ENCODE measurements around the gene PRR7.

DNA sequence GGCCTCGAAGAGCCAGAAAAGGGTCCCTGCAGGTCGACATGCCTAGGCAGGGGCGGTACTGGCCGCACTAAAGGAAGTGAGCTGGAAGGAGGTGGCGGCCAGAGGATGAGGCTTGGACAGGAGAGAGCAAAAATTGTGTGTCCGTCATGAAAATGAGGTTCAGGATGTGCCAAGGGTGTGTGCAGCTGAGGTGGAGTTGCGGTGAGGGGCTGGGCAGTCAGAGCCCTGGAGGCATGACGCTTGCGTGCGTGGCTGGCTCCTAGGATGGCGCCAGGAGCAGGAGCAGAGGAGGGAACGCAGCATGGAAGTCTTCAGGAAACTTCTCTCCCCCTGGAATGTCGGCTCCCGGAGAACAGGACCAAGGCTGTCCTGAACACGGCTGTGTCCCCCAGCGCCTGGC, 56.3 kb downstream of the PRR7 start:
- TF ChIP-seq, protein P1, sequence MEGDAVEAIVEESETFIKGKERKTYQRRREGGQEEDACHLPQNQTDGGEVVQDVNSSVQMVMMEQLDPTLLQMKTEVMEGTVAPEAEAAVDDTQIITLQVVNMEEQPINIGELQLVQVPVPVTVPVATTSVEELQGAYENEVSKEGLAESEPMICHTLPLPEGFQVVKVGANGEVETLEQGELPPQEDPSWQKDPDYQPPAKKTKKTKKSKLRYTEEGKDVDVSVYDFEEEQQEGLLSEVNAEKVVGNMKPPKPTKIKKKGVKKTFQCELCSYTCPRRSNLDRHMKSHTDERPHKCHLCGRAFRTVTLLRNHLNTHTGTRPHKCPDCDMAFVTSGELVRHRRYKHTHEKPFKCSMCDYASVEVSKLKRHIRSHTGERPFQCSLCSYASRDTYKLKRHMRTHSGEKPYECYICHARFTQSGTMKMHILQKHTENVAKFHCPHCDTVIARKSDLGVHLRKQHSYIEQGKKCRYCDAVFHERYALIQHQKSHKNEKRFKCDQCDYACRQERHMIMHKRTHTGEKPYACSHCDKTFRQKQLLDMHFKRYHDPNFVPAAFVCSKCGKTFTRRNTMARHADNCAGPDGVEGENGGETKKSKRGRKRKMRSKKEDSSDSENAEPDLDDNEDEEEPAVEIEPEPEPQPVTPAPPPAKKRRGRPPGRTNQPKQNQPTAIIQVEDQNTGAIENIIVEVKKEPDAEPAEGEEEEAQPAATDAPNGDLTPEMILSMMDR (IDR thresholded peaks at IDR 0.05; ENCODE audit: low read length) = no peak
- no peak for TF ChIP-seq EZH2 (IDR thresholded peaks at IDR 0.05; ENCODE audit: borderline replicate concordance, low read length)
